HEK293 (cell line): ENCODE data around the gene NAV1.

ENCODE experiments used
- GLIS2 ChIP-seq: fragments of 450-650 bp; formaldehyde crosslinking; IDR thresholded peaks from 2 replicates; pipeline ENCODE4 v1.5.1; 2016; ENCODE audit warnings: missing biosample characterization, missing genetic modification characterization
- PRDM10 ChIP-seq: fragments of 450-650 bp; formaldehyde crosslinking; IDR thresholded peaks from 2 replicates; pipeline ENCODE4 v1.5.1; 2016; ENCODE audit warnings: missing biosample characterization, missing genetic modification characterization
- RBAK ChIP-seq: fragments of 450-650 bp; formaldehyde crosslinking; IDR thresholded peaks from 2 replicates; pipeline ENCODE4 v1.5.1; 2016; ENCODE audit warnings: missing biosample characterization, missing genetic modification characterization
- REST ChIP-seq: fragments of 450-650 bp; formaldehyde crosslinking; IDR thresholded peaks from 2 replicates; pipeline ENCODE4 v1.5.1; 2016; ENCODE audit warnings: missing biosample characterization, missing genetic modification characterization
- SALL2 ChIP-seq: fragments of 450-650 bp; formaldehyde crosslinking; IDR thresholded peaks from 2 replicates; pipeline ENCODE4 v1.5.0; 2017; ENCODE audit warnings: missing biosample characterization, mild to moderate bottlenecking, missing genetic modification characterization, borderline replicate concordance
- SP2 ChIP-seq: fragments of 450-650 bp; formaldehyde crosslinking; IDR thresholded peaks from 2 replicates; pipeline ENCODE4 v1.5.1; 2016; ENCODE audit warnings: missing biosample characterization, missing genetic modification characterization
- ZBTB49 ChIP-seq: fragments of 450-650 bp; formaldehyde crosslinking; IDR thresholded peaks from 2 replicates; pipeline ENCODE4 v1.5.1; 2016; ENCODE audit warnings: missing biosample characterization, missing genetic modification characterization, low read depth
- ZFHX2 ChIP-seq: fragments of 450-650 bp; formaldehyde crosslinking; conservative IDR thresholded peaks from 2 replicates; pipeline ENCODE4 v1.5.1; 2016; ENCODE audit warnings: missing biosample characterization, missing genetic modification characterization
- ZFP69B ChIP-seq: fragments of 450-650 bp; formaldehyde crosslinking; IDR thresholded peaks from 2 replicates; pipeline ENCODE4 v1.5.1; 2016; ENCODE audit warnings: missing biosample characterization, missing genetic modification characterization
- ZNF140 ChIP-seq: fragments of 450-650 bp; formaldehyde crosslinking; IDR thresholded peaks from 2 replicates; pipeline ENCODE4 v1.5.1; 2016; ENCODE audit warnings: missing biosample characterization, missing genetic modification characterization
- ZNF223 ChIP-seq: fragments of 450-650 bp; formaldehyde crosslinking; IDR thresholded peaks from 2 replicates; pipeline ENCODE4 v1.5.1; 2016; ENCODE audit warnings: missing biosample characterization, missing genetic modification characterization
- ZNF274 ChIP-seq, 2 experiments: fragments of 200-500 bp in 1 of 2; fragments of 450-650 bp in 1 of 2; sonication (Bioruptor generic) in 1 of 2; formaldehyde crosslinking in 1 of 2; IDR thresholded peaks; 2 replicates each; pipeline versions ENCODE4 v1.5.1 to v1.6.1; 2014 to 2016; ENCODE audit warnings: borderline replicate concordance in 1 of 2, inconsistent platforms in 1 of 2, low read length in 1 of 2, missing biosample characterization in 1 of 2, missing genetic modification characterization in 1 of 2
- ZNF366 ChIP-seq: fragments of 450-650 bp; formaldehyde crosslinking; conservative IDR thresholded peaks from 2 replicates; pipeline ENCODE4 v1.5.1; 2016; ENCODE audit warnings: missing biosample characterization, missing genetic modification characterization
- ZNF600 ChIP-seq: fragments of 450-650 bp; formaldehyde crosslinking; IDR thresholded peaks from 2 replicates; pipeline ENCODE4 v1.5.1; 2016; ENCODE audit warnings: missing biosample characterization, missing genetic modification characterization
- ZNF692 ChIP-seq: fragments of 450-650 bp; formaldehyde crosslinking; IDR thresholded peaks from 2 replicates; pipeline ENCODE4 v1.5.1; 2016; ENCODE audit warnings: missing biosample characterization, missing genetic modification characterization
- ZNF701 ChIP-seq: fragments of 450-650 bp; formaldehyde crosslinking; IDR thresholded peaks from 2 replicates; pipeline ENCODE4 v1.5.1; 2016; ENCODE audit warnings: missing biosample characterization, missing genetic modification characterization
- ZNF776 ChIP-seq: fragments of 450-650 bp; formaldehyde crosslinking; IDR thresholded peaks from 2 replicates; pipeline ENCODE4 v1.5.0; 2017; ENCODE audit warnings: missing biosample characterization, missing genetic modification characterization, borderline replicate concordance
- ZSCAN4 ChIP-seq: fragments of 450-650 bp; formaldehyde crosslinking; IDR thresholded peaks from 2 replicates; pipeline ENCODE4 v1.5.1; 2017; ENCODE audit warnings: missing biosample characterization, missing genetic modification characterization

Gene NAV1

GRCh38 chr1:201536558-201536957 lies 2.4 kb upstream of the NAV1 start (continued):
- no peak for TF ChIP-seq ZNF776 (tag by site-specific recombination)
- TF ChIP-seq GLIS2 (tag by site-specific recombination), result no peak
- TF ChIP-seq SP2 (tag by site-specific recombination), result peak; percentile 22; the same call in 1 of the 2 replicates
- TF ChIP-seq ZNF701 (tag by site-specific recombination), result no peak
- peak; percentile 77 for TF ChIP-seq REST (tag by site-specific recombination)
- no peak for TF ChIP-seq ZFP69B (tag by site-specific recombination)
- TF ChIP-seq PRDM10 (tag by site-specific recombination), result peak; percentile 57
- no peak for TF ChIP-seq ZNF223 (tag by site-specific recombination)
- no peak for TF ChIP-seq SALL2 (tag by site-specific recombination)
- 0 out of 2 replicates have a peak, but pooled peaks have one; percentile 30 for TF ChIP-seq ZNF600 (tag by site-specific recombination)
- TF ChIP-seq ZNF366 (tag by site-specific recombination), result 0 out of 2 replicates have a peak, but pooled peaks have one; percentile 11
- TF ChIP-seq ZBTB49 (tag by site-specific recombination), result no peak
- no peak for TF ChIP-seq ZNF692 (tag by site-specific recombination)
- TF ChIP-seq ZFHX2 (tag by site-specific recombination), result no peak
- TF ChIP-seq ZNF140 (tag by site-specific recombination), result no peak
- no peak for TF ChIP-seq RBAK (tag by site-specific recombination)
- TF ChIP-seq ZNF274 (IDR thresholded peaks at IDR 0.05; ENCODE audit: low read length), result no peak
- no peak for TF ChIP-seq ZNF274 (tag by site-specific recombination; IDR thresholded peaks at IDR 0.05; ENCODE audit: borderline replicate concordance)
- TF ChIP-seq ZSCAN4 (tag by site-specific recombination), result no peak
